HL-60/S4 (cell line): Measurements from ENCODE around the gene AMER3.
"Not testable (repeated sequence)": the region's sequence is repeated elsewhere in the genome, so short reads cannot be mapped to it uniquely, and the experiment has no call there.

Experiments used
- in situ Hi-C: fragments of 300-500 bp; cut with MboI; formaldehyde crosslinking; loops from 2 replicates; pipeline ENCODE4 v1.14.3; 2022; ENCODE audit warnings: low sequenced_read_pairs

Gene AMER3

GRCh38 chr2:130755256-130756052 lies at the start of gene AMER3:
TSS of gene AMER3 (plus strand) at chr2:130755540. CDS start at chr2:130762073, 6,533 bp downstream.
- in situ Hi-C loops = no loop called here

- in situ Hi-C loops = not testable (repeated sequence)
These were observed 40.5 kb upstream of the AMER3 start for GRCh38 chr2:130714795-130715194.

GRCh38 chr2:130720036-130720435 lies 35.3 kb upstream of the AMER3 start:
- in situ Hi-C loops = no loop called here

- in situ Hi-C loops = no loop called here
These were observed 34.8 kb upstream of the AMER3 start for GRCh38 chr2:130720528-130720927.

GRCh38 chr2:130724455-130724854 lies 30.9 kb upstream of the AMER3 start:
- in situ Hi-C loops = no loop called here

- in situ Hi-C loops = no loop called here
These were observed 28.6 kb upstream of the AMER3 start for GRCh38 chr2:130726614-130727180.

- in situ Hi-C loops = no loop called here
These were observed 27.9 kb upstream of the AMER3 start for GRCh38 chr2:130727286-130727924.

- in situ Hi-C loops = no loop called here
These were observed 27.3 kb upstream of the AMER3 start for GRCh38 chr2:130728007-130728454.

- in situ Hi-C loops = no loop called here
These were observed 26.6 kb upstream of the AMER3 start, which contains the start of gene GPR148 for GRCh38 chr2:130728549-130729316. TSS of gene GPR148 (plus strand) at chr2:130729070. CDS start at chr2:130729152, 82 bp downstream.

- in situ Hi-C loops = no loop called here
These were observed 25.7 kb upstream of the AMER3 start for GRCh38 chr2:130729322-130730299.

- in situ Hi-C loops = not testable (repeated sequence)
These were observed 23.1 kb upstream of the AMER3 start for GRCh38 chr2:130732257-130732656.

GRCh38 chr2:130735200-130735599 lies 20.1 kb upstream of the AMER3 start:
- in situ Hi-C loops = no loop called here

GRCh38 chr2:130736487-130736886 lies 18.9 kb upstream of the AMER3 start:
- in situ Hi-C loops = no loop called here

GRCh38 chr2:130737592-130737991 lies 17.7 kb upstream of the AMER3 start:
- in situ Hi-C loops = no loop called here

- in situ Hi-C loops = no loop called here
These were observed 14.7 kb upstream of the AMER3 start for GRCh38 chr2:130740671-130741070.

- in situ Hi-C loops = no loop called here
These were observed 12.1 kb upstream of the AMER3 start for GRCh38 chr2:130743278-130743677.

- in situ Hi-C loops = no loop called here
These were observed 10.8 kb upstream of the AMER3 start for GRCh38 chr2:130744287-130745117.

- in situ Hi-C loops = no loop called here
These were observed 6.3 kb upstream of the AMER3 start for GRCh38 chr2:130749078-130749477.

GRCh38 chr2:130749641-130750040 lies 5.7 kb upstream of the AMER3 start:
- in situ Hi-C loops = no loop called here
